ENCODE measurements around the gene FBXL19. TPM values are rescaled to one million over a fixed set of nuclear protein-coding genes. Genes with fewer than 3 reads are reported as not detected.

FBXL19 gene
- total and polyA plus RNA-seq, 9 of the 15 experiments (the other 6 are each of a cell fraction or from before 2014, with no cell fraction given): 0.13 to 48.0 (median 13.5) TPM; not detected in 1

GRCh38 chr16:30934827-30935557 is 11.6 kb downstream of the FBXL19 start (continued):
- TF ChIP-seq ATF3 (IDR thresholded peaks at IDR 0.05) (peak; percentile 65), ATF3 (CRISPR knock-in tag; conservative IDR thresholded peaks at IDR 0.05) (0 out of 2 replicates have a peak, but pooled peaks have one; percentile 30), TEAD1 (CRISPR knock-in tag; IDR thresholded peaks at IDR 0.05) (peak in 1 of 2 experiments; percentile 37; a peak in 1 of 4 replicates), RB1 (IDR thresholded peaks at IDR 0.05; ENCODE audit: low read depth) (no peak), ZSCAN29 (IDR thresholded peaks at IDR 0.05) (no peak), ZNF311 (CRISPR knock-in tag; IDR thresholded peaks at IDR 0.05) (no peak), ZNF766 (CRISPR knock-in tag; conservative IDR thresholded peaks at IDR 0.05) (0 out of 2 replicates have a peak, but pooled peaks have one; percentile 46), ERF (CRISPR knock-in tag; IDR thresholded peaks at IDR 0.05) (no peak), YY1 (IDR thresholded peaks at IDR 0.05; ENCODE audit: borderline replicate concordance in 1 of 3, control insufficient read depth in 1 of 3, extremely low read depth in 1 of 3, insufficient read depth in 3 of 3, insufficient read length in 1 of 3, insufficient replicate concordance in 2 of 3, low read depth in 1 of 3, low read length in 2 of 3) (peak in 2 of 3 experiments; percentile 46 to 66), CREM (IDR thresholded peaks at IDR 0.05; ENCODE audit: low read depth) (peak; percentile 29; the same call in 1 of the 2 replicates), NBN (IDR thresholded peaks at IDR 0.05; ENCODE audit: low read depth) (0 out of 2 replicates have a peak, but pooled peaks have one; percentile 38), FOXP1 (CRISPR knock-in tag; IDR thresholded peaks at IDR 0.05) (0 out of 2 replicates have a peak, but pooled peaks have one; percentile 36), TAF7 (tag; IDR thresholded peaks at IDR 0.05) (no peak), POLR2AphosphoS2 (IDR thresholded peaks at IDR 0.05; ENCODE audit: low read length) (no peak), STAG1 (CRISPR knock-in tag; IDR thresholded peaks at IDR 0.05; ENCODE audit: borderline replicate concordance) (peak; percentile 45; the same call in 1 of the 2 replicates), FOXK2 (conservative IDR thresholded peaks at IDR 0.05 in 1 of 2, IDR thresholded peaks at IDR 0.05 in 1 of 2; ENCODE audit: low read depth in 2 of 2) (peak in 1 of 2 experiments; percentile 25; a peak in 1 of 4 replicates), ARID4B (CRISPR knock-in tag; IDR thresholded peaks at IDR 0.05) (0 out of 2 replicates have a peak, but pooled peaks have one; percentile 31), JUN (IDR thresholded peaks at IDR 0.05; ENCODE audit: borderline replicate concordance, low read depth, low read length) (0 out of 2 replicates have a peak, but pooled peaks have one; percentile 43), JUN (CRISPR knock-in tag; IDR thresholded peaks at IDR 0.05; ENCODE audit: borderline replicate concordance) (no peak)

All from K562 (cell line).